ENCODE data around the gene TINCR. TPM values are rescaled to one million over a fixed set of nuclear protein-coding genes. Genes with fewer than 3 reads are reported as not detected.
"Not testable (repeated sequence)": the region's sequence is repeated elsewhere in the genome, so short reads cannot be mapped to it uniquely, and the experiment has no call there.

The TINCR gene
- total RNA-seq, 4 donors from 2014 or later: 19.6 to 44.2 (median 28.0) TPM

- no peaks in the 10 kb centered on the region for H3K9me3 ChIP-seq
- H3K27me3 ChIP-seq: peaks cover 0 to 19% (median 0%) of the 10 kb centered on the region in 4 donors
- no peaks in the 10 kb centered on the region for H3K36me3 ChIP-seq
- no peak for TF ChIP-seq POLR2A (IDR thresholded peaks at IDR 0.05)
- TF ChIP-seq, protein P1, sequence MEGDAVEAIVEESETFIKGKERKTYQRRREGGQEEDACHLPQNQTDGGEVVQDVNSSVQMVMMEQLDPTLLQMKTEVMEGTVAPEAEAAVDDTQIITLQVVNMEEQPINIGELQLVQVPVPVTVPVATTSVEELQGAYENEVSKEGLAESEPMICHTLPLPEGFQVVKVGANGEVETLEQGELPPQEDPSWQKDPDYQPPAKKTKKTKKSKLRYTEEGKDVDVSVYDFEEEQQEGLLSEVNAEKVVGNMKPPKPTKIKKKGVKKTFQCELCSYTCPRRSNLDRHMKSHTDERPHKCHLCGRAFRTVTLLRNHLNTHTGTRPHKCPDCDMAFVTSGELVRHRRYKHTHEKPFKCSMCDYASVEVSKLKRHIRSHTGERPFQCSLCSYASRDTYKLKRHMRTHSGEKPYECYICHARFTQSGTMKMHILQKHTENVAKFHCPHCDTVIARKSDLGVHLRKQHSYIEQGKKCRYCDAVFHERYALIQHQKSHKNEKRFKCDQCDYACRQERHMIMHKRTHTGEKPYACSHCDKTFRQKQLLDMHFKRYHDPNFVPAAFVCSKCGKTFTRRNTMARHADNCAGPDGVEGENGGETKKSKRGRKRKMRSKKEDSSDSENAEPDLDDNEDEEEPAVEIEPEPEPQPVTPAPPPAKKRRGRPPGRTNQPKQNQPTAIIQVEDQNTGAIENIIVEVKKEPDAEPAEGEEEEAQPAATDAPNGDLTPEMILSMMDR (IDR thresholded peaks at IDR 0.05): no peak
- H3K27ac ChIP-seq: no peak overlapping the region
- no peak for DNase-seq
- 86 to 92% methylated on average over 5 of the region's 5 CpGs for WGBS, 2 donors
- intact Hi-C loops (cut with DNase I): no loop called here
- H3K4me3 ChIP-seq: no peak overlapping the region
- no peaks in the 10 kb centered on the region for H3K4me1 ChIP-seq
Measured at GRCh38 chr19:5545051-5545450, 22.7 kb downstream of the TINCR start.

DNA sequence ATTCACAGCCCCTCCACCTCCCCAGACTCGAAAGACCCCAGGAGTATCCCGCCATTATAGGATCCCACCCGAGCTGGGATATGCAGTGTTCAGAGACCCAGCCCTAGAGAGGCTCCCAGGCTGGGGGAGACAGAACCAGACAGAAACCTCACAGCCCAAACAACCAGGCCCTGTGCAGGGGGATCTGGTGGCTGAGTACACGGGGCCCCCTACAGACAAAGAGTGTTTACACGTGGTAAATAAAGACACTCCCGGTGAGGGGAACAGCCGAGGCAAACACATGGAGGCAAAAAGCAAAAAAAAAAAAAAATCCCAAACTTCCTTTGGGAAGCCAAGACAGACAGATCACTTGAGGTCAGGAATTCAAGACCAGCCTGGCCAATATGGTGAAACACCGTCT lies 25.1 kb downstream of the TINCR start:
- intact Hi-C loops (cut with DNase I): no loop called here
- DNase-seq: no peak
- Histone ChIP-seq H3K27me3 (peaks cover 0 to 42% (median 0%) of the 10 kb centered on the region in 4 donors), H3K27ac (no peak overlapping the region), H3K36me3 (no peaks in the 10 kb centered on the region), H3K4me1 (peaks cover 0 to 10% (median 0%) of the 10 kb centered on the region in 3 donors), H3K4me3 (no peak overlapping the region), H3K9me3 (no peaks in the 10 kb centered on the region)
- WGBS, 2 donors: 37 to 44% methylated on average over 7 of the region's 8 CpGs
- TF ChIP-seq, protein P1 (IDR thresholded peaks at IDR 0.05): no peak
- no peak for TF ChIP-seq POLR2A (IDR thresholded peaks at IDR 0.05)

DNA sequence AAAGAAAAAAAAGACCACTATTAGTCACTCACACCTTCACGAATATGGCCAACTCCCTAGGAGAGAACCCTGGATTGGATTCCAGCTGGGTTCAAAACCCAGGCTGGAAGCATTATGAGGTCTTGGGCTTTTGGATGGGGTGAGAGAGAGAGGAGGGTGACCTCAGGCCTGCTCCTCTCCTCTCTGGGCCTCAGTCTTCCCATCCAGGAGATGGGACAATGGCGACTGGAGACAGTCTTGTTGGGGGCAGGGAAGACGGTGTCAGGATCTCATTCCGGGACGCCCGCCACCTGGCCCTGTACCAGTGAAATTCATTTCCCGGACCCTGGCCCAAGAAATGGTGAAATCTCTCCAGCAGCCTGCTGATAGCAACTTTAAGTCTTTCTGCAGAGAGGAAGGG lies 26.3 kb downstream of the TINCR start:
- no peaks in the 10 kb centered on the region for H3K36me3 ChIP-seq
- H3K27me3 ChIP-seq: peaks cover 0 to 51% (median 1%) of the 10 kb centered on the region in 4 donors
- no peaks in the 10 kb centered on the region for H3K9me3 ChIP-seq
- H3K27ac ChIP-seq: no peak overlapping the region
- H3K4me3 ChIP-seq: no peak overlapping the region
- WGBS, 2 donors: 63 to 91% methylated on average over 4 to 6 of the region's 7 CpGs
- DNase-seq: no peak
- no peak for TF ChIP-seq POLR2A (IDR thresholded peaks at IDR 0.05)
- TF ChIP-seq, protein P1 (IDR thresholded peaks at IDR 0.05): no peak
- intact Hi-C loops (cut with DNase I): no loop called here
- H3K4me1 ChIP-seq: peaks cover 2 to 22% (median 4%) of the 10 kb centered on the region in 3 donors

- Histone ChIP-seq H3K9me3 (peaks cover 0 to 3% (median 3%) of the 10 kb centered on the region in 3 donors), H3K36me3 (no peaks in the 10 kb centered on the region), H3K27ac (no peak overlapping the region), H3K4me1 (peaks cover 4 to 27% (median 8%) of the 10 kb centered on the region in 3 donors), H3K4me3 (no peak overlapping the region), H3K27me3 (peaks cover 0 to 59% (median 1%) of the 10 kb centered on the region in 4 donors)
- intact Hi-C loops (cut with DNase I): no loop called here
- WGBS, 2 donors: 80 to 88% methylated on average over 3 to 9 of the region's 10 CpGs
- TF ChIP-seq, protein P1 (IDR thresholded peaks at IDR 0.05): no peak
- no peak for TF ChIP-seq POLR2A (IDR thresholded peaks at IDR 0.05)
- DNase-seq: no peak
Measured at GRCh38 chr19:5540208-5540607, 27.5 kb downstream of the TINCR start.

GRCh38 chr19:5537870-5538269 lies 29.9 kb downstream of the TINCR start:
- H3K27me3 ChIP-seq: peaks cover 0 to 52% (median 1%) of the 10 kb centered on the region in 4 donors
- H3K4me3 ChIP-seq: no peak overlapping the region
- DNase-seq: no peak
- intact Hi-C loops (cut with DNase I): no loop called here
- WGBS, 2 donors: 53 to 73% methylated on average over 4 to 12 of the region's 12 CpGs
- no peaks in the 10 kb centered on the region for H3K36me3 ChIP-seq
- H3K4me1 ChIP-seq: peaks cover 4 to 27% (median 8%) of the 10 kb centered on the region in 3 donors
- no peak overlapping the region for H3K27ac ChIP-seq
- TF ChIP-seq POLR2A (IDR thresholded peaks at IDR 0.05): no peak
- TF ChIP-seq, protein P1 (IDR thresholded peaks at IDR 0.05): no peak
- H3K9me3 ChIP-seq: peaks cover 0 to 22% (median 17%) of the 10 kb centered on the region in 3 donors

DNA sequence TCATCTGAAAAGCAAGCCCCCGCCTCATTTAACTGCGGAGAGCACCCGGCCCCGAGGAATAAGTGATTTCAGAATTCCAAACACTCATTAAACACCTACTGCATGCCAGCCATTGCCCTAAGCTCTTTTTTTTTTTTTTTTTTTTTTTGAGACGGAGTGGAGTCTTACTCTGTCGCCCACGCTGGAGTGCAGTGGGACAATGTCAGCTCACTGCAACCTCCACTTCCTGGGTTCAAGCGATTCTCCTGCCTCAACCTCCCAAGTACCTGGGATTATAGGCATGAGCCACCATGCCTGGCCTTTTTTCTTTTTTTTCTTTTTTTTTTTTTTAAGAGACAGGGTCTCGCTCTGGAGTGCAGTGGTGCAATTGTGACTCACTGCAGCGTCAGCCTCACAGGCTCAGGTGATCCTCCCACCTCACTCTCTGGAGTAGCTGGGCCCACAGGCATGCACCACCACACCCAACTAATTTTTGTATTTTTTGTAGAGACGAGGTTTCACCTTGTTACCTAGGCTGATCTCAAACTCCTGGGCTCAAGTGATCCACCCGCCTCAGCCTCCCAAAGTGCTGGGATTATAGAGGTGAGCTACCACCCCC lies 30.7 kb downstream of the TINCR start:
- not testable (repeated sequence) for H3K4me3 ChIP-seq
- H3K27ac ChIP-seq: peak overlapping the region in 2 of 4 donors; percentile 32 to 42

More for the DNA sequence above, 30.7 kb downstream of the TINCR start:
- Histone ChIP-seq H3K9me3 (peaks cover 0 to 22% (median 17%) of the 10 kb centered on the region in 3 donors), H3K27me3 (peaks cover 0 to 52% (median 1%) of the 10 kb centered on the region in 4 donors), H3K4me1 (peaks cover 4 to 27% (median 8%) of the 10 kb centered on the region in 3 donors)
- H3K36me3 ChIP-seq; DNase-seq; intact Hi-C loops (cut with DNase I): not testable (repeated sequence)
- 35 to 46% methylated on average over 11 to 12 of the region's 12 CpGs for WGBS, 2 donors

Measured in esophagus squamous epithelium (tissue), 5 donors.